Measurements from ENCODE around the gene MAP3K20. TPM values are rescaled to one million over a fixed set of nuclear protein-coding genes. Genes with fewer than 3 reads are reported as not detected.

MAP3K20 gene
- total and polyA plus RNA-seq, 10 of the 15 experiments (the other 5 are each of a cell fraction or from before 2014, with no cell fraction given), result 0.04 to 5.6 (median 2.3) TPM

DNA sequence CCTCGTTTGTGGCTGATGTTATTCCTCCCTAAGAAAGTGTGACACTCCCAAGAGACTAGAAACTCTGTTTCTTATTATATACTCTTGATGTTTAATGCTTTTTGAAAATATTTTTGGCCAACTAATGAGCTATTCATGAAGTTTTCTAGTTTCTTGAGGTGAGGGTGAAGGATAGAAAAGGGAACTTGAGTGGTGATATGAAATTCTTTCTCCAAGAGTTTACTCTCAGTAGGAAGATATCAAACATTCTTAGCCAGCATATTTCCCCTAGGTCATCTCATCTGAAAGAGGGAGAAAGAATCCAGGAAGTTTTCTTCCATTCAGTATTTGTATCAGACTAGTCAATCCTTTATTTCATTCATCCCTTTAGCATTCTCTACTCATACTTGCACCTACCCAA, 95.7 kb downstream of the MAP3K20 start (continued):
- TF ChIP-seq, protein P1, sequence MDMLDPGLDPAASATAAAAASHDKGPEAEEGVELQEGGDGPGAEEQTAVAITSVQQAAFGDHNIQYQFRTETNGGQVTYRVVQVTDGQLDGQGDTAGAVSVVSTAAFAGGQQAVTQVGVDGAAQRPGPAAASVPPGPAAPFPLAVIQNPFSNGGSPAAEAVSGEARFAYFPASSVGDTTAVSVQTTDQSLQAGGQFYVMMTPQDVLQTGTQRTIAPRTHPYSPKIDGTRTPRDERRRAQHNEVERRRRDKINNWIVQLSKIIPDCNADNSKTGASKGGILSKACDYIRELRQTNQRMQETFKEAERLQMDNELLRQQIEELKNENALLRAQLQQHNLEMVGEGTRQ (IDR thresholded peaks at IDR 0.05; ENCODE audit: borderline replicate concordance, low read depth, low read length), result no peak
- TF ChIP-seq WRNIP1 (IDR thresholded peaks at IDR 0.05; ENCODE audit: borderline replicate concordance, low read depth, low read length) (no peak), ESRRA (IDR thresholded peaks at IDR 0.05; ENCODE audit: low read length) (no peak), CHD1 (IDR thresholded peaks at IDR 0.05; ENCODE audit: low read depth, low read length) (no peak)

DNA sequence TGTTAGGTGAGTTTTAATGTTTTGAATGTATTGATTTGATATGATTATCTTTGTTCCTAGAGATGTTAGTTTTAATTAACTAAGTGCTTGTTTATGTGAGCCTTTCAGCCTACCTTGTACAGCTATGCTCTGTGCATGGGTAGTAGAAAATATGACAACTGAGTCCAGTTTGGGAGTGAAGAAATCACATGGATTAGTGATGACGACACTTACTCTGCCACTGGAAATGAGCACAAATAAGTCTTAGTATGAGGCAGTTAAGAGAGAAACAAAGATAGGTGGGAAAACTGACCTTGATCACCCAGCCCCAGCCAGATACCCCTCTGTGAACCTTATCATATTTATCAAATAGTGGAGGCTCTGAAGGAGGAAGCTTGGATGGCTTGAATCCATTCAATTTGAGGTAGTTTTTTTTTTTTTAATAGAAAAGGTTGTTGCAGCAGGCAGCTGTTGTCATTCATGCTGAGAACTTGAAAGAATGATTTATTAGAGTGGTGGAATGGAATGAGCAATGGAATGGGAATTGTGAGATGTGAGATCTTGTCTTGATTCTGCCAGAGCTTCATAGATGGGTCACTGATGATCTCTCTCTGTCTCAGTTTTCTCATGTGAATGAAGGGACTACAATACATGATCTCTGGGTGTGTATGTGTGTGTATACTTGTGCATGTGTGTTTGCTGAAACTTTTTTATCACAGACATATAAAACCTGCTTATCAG, 96.4 kb downstream of the MAP3K20 start:
- ChIA-PET RAD21 (ENCODE audit: unreplicated experiment) (no interaction called here), CTCF (no interaction called here), POLR2A (no interaction called here), SMC1A (ENCODE audit: uncharacterized antibody, unreplicated experiment) (interaction anchor here (0.7 kb wide), 1 partner anchor 16 kb away, joined by 3 read pairs; no protein-coding TSS in a partner anchor)
- no peaks in the 10 kb centered on the region for H4K20me1 ChIP-seq (ENCODE audit: control insufficient read depth, insufficient read depth)
- H3K9me3 ChIP-seq (replicated peaks; ENCODE audit: control insufficient read depth, insufficient read depth, low read length), result no peaks in the 10 kb centered on the region
- no peak for FAIRE-seq
- no peak for ATAC-seq
- H3K4me3 ChIP-seq, result no peak overlapping the region
- DNase-seq (ENCODE audit: low read depth, low spot score), result no peak
- H3K27ac ChIP-seq (ENCODE audit: control insufficient read depth, insufficient read depth), result no peak overlapping the region
- no peak overlapping the region for H2AFZ ChIP-seq (ENCODE audit: control insufficient read depth, low read depth, low read length)
- in situ Hi-C loops (cut with MboI) (no loop called here), intact Hi-C loops (cut with micrococcal nuclease; ENCODE audit: unreplicated experiment) (no loop called here)
- H3K9ac ChIP-seq (ENCODE audit: control insufficient read depth, insufficient read depth, low read length), result no peak overlapping the region
- H3K36me3 ChIP-seq (ENCODE audit: control insufficient read depth in 2 of 2, insufficient read depth in 2 of 2, low read length in 1 of 2), result no peaks in the 10 kb centered on the region
- BruUV-seq (replicated peaks), result no TSS peak
- no peak overlapping the region for H3K4me2 ChIP-seq (ENCODE audit: control insufficient read depth, insufficient read depth)
- no peaks in the 10 kb centered on the region for H3K4me1 ChIP-seq (ENCODE audit: control insufficient read depth, insufficient read depth, low read length)
- 100% methylated on average over 1 of the region's 1 CpG for WGBS (ENCODE audit: insufficient coverage, insufficient replicate concordance, low lambda C conversion rate, missing lambda C conversion rate)
- no peaks in the 10 kb centered on the region for H3K27me3 ChIP-seq (replicated peaks in 1 of 2; ENCODE audit: control insufficient read depth in 2 of 2, insufficient read depth in 2 of 2, low read length in 1 of 2)
- H3K79me2 ChIP-seq (ENCODE audit: control insufficient read depth, insufficient read depth, low read length), result no peaks in the 10 kb centered on the region
- no peak for TF ChIP-seq ATF7 (IDR thresholded peaks at IDR 0.05; ENCODE audit: low read depth)
- TF ChIP-seq SIX5 (IDR thresholded peaks at IDR 0.05; ENCODE audit: low read depth, low read length, severe bottlenecking), result no peak
- no peak for TF ChIP-seq NR2F1 (conservative IDR thresholded peaks at IDR 0.05)
- no peak for TF ChIP-seq MEF2B (IDR thresholded peaks at IDR 0.05; ENCODE audit: partially characterized antibody, poor library complexity, severe bottlenecking)
- no peak for TF ChIP-seq BHLHE40 (IDR thresholded peaks at IDR 0.05; ENCODE audit: borderline replicate concordance in 1 of 2, low read depth in 2 of 2, low read length in 1 of 2)
- TF ChIP-seq SUZ12 (IDR thresholded peaks at IDR 0.05; ENCODE audit: unreplicated experiment), result no peak
- TF ChIP-seq RELA (IDR thresholded peaks at IDR 0.05; ENCODE audit: borderline replicate concordance, partially characterized antibody), result no peak
- TF ChIP-seq, protein P2, sequence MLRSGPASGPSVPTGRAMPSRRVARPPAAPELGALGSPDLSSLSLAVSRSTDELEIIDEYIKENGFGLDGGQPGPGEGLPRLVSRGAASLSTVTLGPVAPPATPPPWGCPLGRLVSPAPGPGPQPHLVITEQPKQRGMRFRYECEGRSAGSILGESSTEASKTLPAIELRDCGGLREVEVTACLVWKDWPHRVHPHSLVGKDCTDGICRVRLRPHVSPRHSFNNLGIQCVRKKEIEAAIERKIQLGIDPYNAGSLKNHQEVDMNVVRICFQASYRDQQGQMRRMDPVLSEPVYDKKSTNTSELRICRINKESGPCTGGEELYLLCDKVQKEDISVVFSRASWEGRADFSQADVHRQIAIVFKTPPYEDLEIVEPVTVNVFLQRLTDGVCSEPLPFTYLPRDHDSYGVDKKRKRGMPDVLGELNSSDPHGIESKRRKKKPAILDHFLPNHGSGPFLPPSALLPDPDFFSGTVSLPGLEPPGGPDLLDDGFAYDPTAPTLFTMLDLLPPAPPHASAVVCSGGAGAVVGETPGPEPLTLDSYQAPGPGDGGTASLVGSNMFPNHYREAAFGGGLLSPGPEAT (IDR thresholded peaks at IDR 0.05; ENCODE audit: low read depth), result no peak
- no peak for TF ChIP-seq CHD2 (IDR thresholded peaks at IDR 0.05; ENCODE audit: borderline replicate concordance, low read depth, low read length)
- TF ChIP-seq, protein P3, sequence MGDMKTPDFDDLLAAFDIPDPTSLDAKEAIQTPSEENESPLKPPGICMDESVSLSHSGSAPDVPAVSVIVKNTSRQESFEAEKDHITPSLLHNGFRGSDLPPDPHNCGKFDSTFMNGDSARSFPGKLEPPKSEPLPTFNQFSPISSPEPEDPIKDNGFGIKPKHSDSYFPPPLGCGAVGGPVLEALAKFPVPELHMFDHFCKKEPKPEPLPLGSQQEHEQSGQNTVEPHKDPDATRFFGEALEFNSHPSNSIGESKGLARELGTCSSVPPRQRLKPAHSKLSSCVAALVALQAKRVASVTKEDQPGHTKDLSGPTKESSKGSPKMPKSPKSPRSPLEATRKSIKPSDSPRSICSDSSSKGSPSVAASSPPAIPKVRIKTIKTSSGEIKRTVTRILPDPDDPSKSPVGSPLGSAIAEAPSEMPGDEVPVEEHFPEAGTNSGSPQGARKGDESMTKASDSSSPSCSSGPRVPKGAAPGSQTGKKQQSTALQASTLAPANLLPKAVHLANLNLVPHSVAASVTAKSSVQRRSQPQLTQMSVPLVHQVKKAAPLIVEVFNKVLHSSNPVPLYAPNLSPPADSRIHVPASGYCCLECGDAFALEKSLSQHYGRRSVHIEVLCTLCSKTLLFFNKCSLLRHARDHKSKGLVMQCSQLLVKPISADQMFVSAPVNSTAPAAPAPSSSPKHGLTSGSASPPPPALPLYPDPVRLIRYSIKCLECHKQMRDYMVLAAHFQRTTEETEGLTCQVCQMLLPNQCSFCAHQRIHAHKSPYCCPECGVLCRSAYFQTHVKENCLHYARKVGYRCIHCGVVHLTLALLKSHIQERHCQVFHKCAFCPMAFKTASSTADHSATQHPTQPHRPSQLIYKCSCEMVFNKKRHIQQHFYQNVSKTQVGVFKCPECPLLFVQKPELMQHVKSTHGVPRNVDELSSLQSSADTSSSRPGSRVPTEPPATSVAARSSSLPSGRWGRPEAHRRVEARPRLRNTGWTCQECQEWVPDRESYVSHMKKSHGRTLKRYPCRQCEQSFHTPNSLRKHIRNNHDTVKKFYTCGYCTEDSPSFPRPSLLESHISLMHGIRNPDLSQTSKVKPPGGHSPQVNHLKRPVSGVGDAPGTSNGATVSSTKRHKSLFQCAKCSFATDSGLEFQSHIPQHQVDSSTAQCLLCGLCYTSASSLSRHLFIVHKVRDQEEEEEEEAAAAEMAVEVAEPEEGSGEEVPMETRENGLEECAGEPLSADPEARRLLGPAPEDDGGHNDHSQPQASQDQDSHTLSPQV (IDR thresholded peaks at IDR 0.05), result no peak
- TF ChIP-seq BACH1 (IDR thresholded peaks at IDR 0.05; ENCODE audit: borderline replicate concordance), result no peak
